ENCODE results near the gene MEF2B.
"Not testable (repeated sequence)": the region's sequence is repeated elsewhere in the genome, so short reads cannot be mapped to it uniquely, and the experiment has no call there.

Gene MEF2B

GRCh38 chr19:19113040-19113626 lies 56.9 kb downstream of the MEF2B start:
- TF ChIP-seq CTCF (conservative IDR thresholded peaks at IDR 0.05; ENCODE audit: low read depth, low read length) = no peak
- no peak for DNase-seq (ENCODE audit: low read depth)
- no peak overlapping the region for H3K4me3 ChIP-seq (ENCODE audit: low read length)

GRCh38 chr19:19111967-19112580 lies 58.0 kb downstream of the MEF2B start:
- TF ChIP-seq CTCF (conservative IDR thresholded peaks at IDR 0.05; ENCODE audit: low read depth, low read length) = no peak
- DNase-seq (ENCODE audit: low read depth) = no peak
- H3K4me3 ChIP-seq (ENCODE audit: low read length) = no peak overlapping the region

GRCh38 chr19:19111136-19111835 lies 58.8 kb downstream of the MEF2B start:
- no peak overlapping the region for H3K4me3 ChIP-seq (ENCODE audit: low read length)
- TF ChIP-seq CTCF (conservative IDR thresholded peaks at IDR 0.05; ENCODE audit: low read depth, low read length) = no peak
- no peak for DNase-seq (ENCODE audit: low read depth)

- H3K4me3 ChIP-seq (ENCODE audit: low read length) = peak overlapping the region; percentile 21
- no peak for DNase-seq (ENCODE audit: low read depth)
- TF ChIP-seq CTCF (conservative IDR thresholded peaks at IDR 0.05; ENCODE audit: low read depth, low read length) = peak; percentile 42
Observed at GRCh38 chr19:19110410-19111135, 59.5 kb downstream of the MEF2B start.

- H3K4me3 ChIP-seq (ENCODE audit: low read length) = no peak overlapping the region
- no peak for TF ChIP-seq CTCF (conservative IDR thresholded peaks at IDR 0.05; ENCODE audit: low read depth, low read length)
- DNase-seq (ENCODE audit: low read depth) = no peak
Observed at GRCh38 chr19:19109601-19110000, 60.5 kb downstream of the MEF2B start.

- TF ChIP-seq CTCF (conservative IDR thresholded peaks at IDR 0.05; ENCODE audit: low read depth, low read length) = no peak
- no peak for DNase-seq (ENCODE audit: low read depth)
- H3K4me3 ChIP-seq (ENCODE audit: low read length) = no peak overlapping the region
Observed at GRCh38 chr19:19107654-19108053, 62.4 kb downstream of the MEF2B start.

- H3K4me3 ChIP-seq (ENCODE audit: low read length); DNase-seq (ENCODE audit: low read depth): not testable (repeated sequence)
Observed at GRCh38 chr19:19106938-19107337, 63.1 kb downstream of the MEF2B start.

All from retinal pigment epithelial cell (primary cell).